HG03565 (cell line): ENCODE data around the gene THSD4.

Source experiments
- ATAC-seq: cut with Tn5 transposase; IDR thresholded peaks from one replicate; pipeline ENCODE4 v1.9.1; 2021; ENCODE audit warnings: mild to moderate bottlenecking, moderate library complexity; ENCODE audit not compliant: unreplicated experiment

The THSD4 gene

GRCh38 chr15:71097890-71098289, 17.4 kb upstream of the THSD4 start:
- no peak for ATAC-seq

GRCh38 chr15:71098920-71099319, 16.4 kb upstream of the THSD4 start:
- ATAC-seq = no peak

DNA sequence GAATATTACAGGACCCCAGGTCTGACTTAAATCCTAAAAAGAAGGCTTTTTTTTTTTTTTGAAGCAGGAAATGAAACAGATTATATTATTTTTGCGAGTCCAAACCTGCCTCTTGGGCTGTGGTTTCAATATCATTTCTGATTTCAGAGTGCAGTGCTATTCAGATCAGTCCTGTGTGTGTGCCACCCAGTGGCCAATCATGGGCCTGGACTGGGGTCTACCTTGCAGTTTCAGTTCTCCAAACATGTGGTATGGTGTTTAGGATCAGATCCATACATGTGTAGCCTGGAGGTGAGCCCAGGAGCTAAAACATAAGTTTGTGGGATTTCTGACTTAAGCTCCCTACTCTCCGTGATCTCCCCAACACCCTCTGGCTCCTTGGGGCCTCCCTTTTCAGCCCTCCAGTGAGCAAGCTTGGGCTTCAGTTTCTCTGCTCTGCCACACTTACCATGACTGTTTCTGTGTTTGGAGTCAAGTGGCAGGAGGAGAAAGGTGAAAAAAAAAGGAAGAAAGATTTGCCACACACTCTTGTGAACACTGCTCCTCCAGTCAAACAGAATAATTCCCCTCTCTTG, 12.1 kb upstream of the THSD4 start:
- ATAC-seq = peak; percentile 49

DNA sequence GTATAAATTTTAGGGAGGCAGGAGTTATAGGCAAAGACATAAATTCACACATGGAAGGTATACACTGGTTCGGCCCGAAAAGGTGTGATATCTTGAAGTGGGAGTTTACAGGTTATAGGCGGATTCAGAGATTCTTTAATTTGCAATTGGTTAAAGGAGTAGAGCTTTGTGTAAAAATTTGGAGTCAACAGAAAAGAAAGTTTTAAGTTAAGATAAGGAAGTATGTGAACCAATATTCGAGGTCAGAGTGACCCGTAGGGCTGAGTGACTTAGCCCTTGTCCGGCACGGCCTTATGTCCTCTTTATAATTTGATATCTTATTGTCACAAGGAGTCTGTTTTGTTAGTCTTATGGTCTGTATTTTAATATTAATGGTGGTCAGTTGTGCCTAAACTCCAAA, 10.6 kb upstream of the THSD4 start:
- ATAC-seq = no peak

- ATAC-seq = no peak
Observed at GRCh38 chr15:71105444-71105843, 9.8 kb upstream of the THSD4 start.

- ATAC-seq = no peak
Observed at GRCh38 chr15:71106802-71107500, 8.3 kb upstream of the THSD4 start.

DNA sequence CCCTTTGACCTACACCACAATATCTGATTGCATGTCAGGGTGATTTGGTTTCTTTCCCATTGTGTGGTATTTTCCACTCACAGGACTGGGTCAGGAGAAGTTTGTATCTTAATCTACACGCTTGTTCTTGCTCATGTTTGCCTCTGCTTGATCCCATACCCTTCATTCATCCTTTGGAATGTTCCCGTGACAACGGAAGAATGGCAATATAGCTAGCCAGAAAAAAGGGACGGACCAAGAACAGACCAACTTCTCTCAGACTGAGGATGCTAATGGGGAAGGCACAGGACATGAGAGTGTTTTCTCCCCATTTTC, 7.8 kb upstream of the THSD4 start:
- ATAC-seq = no peak

- no peak for ATAC-seq
Observed at GRCh38 chr15:71109130-71109529, 6.1 kb upstream of the THSD4 start.

GRCh38 chr15:71109905-71110304, 5.4 kb upstream of the THSD4 start:
- ATAC-seq = no peak

DNA sequence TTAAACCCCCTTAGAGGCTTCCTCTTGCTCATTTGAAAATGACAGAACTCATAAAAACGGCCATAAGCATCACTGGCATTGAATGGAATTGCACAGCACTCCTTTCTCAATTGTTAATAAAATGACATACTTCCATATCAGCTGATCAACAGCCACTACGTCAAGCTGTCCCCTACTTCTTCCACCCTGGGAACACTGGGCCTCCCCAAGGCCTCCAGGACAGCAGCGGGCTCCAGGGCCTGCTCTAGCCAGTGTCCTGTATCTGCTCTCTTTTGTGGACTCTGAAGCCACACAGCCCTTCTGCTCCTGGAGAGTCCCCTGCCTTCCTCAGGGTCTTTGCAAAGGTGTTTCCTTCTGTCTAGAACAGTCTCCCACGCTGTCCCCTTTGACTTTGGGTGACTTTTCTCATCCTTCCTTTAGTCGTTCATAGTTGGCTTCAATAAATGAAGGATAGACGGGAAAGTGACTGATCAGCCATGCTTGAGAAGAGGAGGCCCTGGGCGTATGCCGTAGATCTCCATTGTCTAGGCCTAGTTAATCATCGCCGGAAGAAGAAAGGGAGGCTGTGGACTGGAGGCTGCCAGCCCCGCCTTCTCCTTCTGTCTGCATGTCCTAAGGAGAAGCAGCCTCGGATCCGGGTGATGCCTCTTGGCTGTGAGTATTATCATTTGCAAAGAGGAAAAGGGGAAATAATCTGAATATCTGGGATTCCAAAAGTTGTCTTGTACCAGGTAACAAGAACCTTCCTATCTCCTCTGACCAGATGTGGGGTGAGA, 4.7 kb upstream of the THSD4 start:
- no peak for ATAC-seq

DNA sequence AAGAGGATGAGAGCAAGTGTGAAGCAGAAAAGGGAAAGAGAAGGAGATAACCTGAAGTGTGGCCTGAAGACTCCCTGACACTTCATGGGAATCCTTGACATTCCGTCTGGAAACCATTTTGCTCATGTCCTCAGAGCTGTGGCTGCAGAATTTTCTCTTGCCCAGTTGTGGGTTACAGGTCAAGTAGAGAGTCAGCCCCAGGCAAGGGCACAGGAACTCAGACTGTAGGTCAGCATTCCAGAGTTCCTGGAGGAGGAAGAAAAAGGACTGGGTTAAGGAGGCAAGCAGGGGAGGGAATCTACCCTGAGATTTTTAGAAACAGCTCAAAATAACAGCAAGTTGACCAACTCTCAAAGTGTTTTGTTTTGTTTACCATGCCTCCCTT, 4.1 kb upstream of the THSD4 start:
- no peak for ATAC-seq

- no peak for ATAC-seq
Observed at GRCh38 chr15:71111950-71112349, 3.3 kb upstream of the THSD4 start.

- ATAC-seq = no peak
Observed at GRCh38 chr15:71112429-71112828, 2.8 kb upstream of the THSD4 start.

- ATAC-seq = no peak
Observed at GRCh38 chr15:71114066-71114680, 1.1 kb upstream of the THSD4 start.

DNA sequence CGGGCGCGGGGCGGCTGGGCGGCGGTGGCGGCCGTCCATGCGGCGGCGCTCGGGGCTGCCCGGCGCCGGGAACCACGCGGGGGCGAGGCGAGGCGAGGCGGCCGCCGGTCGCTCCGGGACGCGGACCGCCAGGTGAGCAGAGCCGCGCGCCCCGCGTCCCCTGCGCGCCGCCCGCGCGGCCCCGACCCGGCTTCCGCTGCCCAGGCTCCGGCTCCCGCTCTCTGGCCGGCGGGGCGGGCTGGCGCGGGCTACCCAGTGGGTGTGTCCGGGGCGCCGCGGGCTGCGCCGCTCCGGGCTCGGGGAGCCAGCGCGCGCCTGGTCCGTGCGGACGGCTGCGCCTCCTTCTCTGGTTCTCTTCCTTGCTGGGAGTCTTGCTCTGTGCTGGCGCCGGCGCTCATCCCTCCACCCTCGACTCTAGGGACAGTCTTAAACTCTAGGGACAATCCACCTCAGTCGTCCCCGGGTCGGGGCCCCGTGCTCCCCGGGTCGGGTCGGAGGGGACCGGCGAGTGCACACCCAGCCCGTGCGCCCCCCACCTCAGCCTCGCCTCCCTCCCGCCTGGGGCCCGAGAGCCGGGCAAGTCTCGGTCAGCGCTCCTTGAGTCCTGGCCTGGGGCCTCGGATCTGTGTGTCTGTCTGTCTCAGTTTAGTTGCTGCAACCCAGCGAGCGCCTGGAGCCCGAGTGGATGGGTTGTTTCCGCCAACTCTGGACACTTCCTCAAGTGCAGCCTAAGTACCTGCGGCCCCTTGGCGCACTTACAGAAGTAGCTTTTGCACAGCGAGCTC, 488 bp downstream of the THSD4 start:
- ATAC-seq = peak; percentile 41

- ATAC-seq = no peak
Observed at GRCh38 chr15:71116366-71116765, 1.1 kb downstream of the THSD4 start.

GRCh38 chr15:71116942-71117341, 1.7 kb downstream of the THSD4 start:
- ATAC-seq = no peak

DNA sequence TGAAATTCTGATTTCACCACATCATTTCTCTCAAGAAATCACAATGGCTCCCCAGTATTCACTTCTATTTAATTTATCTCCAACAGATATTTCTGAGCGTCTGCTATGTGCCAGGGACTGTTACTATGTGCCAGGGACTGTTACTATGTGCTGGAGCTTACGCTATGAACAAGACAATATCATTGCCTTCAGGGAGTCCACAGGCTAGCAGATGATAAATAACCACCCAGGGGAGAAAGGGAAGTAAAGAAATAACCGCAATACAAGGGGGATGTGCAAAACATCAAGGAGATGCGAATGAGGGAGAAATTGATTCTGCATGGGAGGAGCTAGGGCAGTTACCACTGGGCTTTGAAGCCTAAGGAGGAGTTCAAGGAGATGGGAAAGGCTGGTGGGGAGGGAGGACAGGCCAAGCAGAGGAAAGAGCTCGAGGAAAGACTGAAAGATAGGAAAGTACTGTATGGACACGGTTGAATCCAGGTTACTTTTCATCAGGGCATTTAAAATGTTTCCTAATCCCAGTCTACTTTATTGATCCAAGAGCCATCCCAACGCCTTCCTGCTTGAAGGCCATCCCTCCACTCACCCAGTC, 2.5 kb downstream of the THSD4 start:
- no peak for ATAC-seq

GRCh38 chr15:71118345-71118744, 3.1 kb downstream of the THSD4 start:
- ATAC-seq = no peak

- no peak for ATAC-seq
Observed at GRCh38 chr15:71118881-71119632, 3.8 kb downstream of the THSD4 start.
